ENCODE results near the gene POMGNT1. TPM values are rescaled to one million over a fixed set of nuclear protein-coding genes. Genes with fewer than 3 reads are reported as not detected.

Gene POMGNT1
- 128 and 147 TPM in 2 replicates for polyA plus RNA-seq
- polyA minus RNA-seq: 55.2 and 56.0 TPM in 2 replicates

DNA sequence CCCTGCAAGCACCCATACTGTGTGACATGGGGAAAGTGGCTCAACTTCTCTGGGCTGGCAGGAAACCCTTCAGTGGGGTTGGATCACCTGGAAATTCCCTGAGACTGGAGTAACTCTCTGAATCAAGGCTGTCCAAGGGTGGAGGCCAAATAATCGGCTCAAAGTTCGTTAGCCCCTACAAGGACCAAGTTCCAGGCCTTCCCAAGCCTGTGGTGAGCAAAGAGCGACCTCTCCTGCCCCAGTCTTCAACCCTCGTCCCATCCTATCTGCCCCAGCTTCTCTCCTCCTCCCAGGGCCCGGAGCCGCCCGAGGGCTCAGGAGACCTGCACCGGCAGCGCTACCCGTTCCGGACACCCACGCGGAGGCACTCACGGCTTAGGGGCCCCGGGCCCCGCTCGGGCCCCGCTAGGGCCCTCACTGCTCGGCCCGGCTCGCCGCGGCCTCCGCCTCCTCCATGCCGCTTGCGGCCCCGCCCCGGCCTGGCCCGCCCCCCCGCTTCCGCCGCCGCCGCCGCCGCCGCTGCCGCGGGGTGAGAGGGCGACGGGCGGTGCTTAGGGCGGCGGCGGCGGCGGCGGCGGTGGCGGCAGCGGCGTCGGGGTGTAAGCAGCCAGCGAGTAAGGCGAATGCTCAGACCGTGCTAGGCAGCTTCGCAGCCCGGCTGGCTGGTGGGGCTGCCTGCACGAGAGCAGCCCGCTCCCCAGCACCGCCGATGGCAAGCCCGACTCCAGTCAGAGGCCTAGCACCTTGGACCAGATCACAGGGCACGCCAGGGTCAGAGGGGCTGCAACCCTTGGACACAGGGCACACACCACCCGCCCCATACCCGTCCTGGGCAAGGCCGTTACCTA is at the start of gene POMGNT1:
Gene POMGNT1, minus strand, starts transcription at position 471 of the 848 bp plus-strand sequence. CDS start 613 bp downstream, outside the sequence.
- Histone ChIP-seq H3K27ac (ENCODE audit: low read length) (peak within 1 kb of the TSS; percentile 55), H3K79me2 (replicated peaks; ENCODE audit: insufficient read depth, low read length) (no peaks in the 10 kb centered on the region), H3K36me3 (ENCODE audit: insufficient read depth, low read length) (no peaks in the 10 kb centered on the region), H3K9me3 (ENCODE audit: low read length) (no peaks in the 10 kb centered on the region), H3K4me3 (ENCODE audit: low read length) (peak within 1 kb of the TSS; percentile 84), H3K4me2 (ENCODE audit: low read length) (peak within 1 kb of the TSS; percentile 76), H4K20me1 (ENCODE audit: insufficient read depth) (no peaks in the 10 kb centered on the region), H3K9ac (ENCODE audit: low read length) (peak within 1 kb of the TSS; percentile 81), H3F3A (ENCODE audit: insufficient read depth, low read length, poor library complexity, severe bottlenecking) (no peaks in the 10 kb centered on the region), H3K9me2 (ENCODE audit: insufficient read depth, low read length) (no peaks in the 10 kb centered on the region), H2AFZ (ENCODE audit: low read depth, low read length) (peak within 1 kb of the TSS; percentile 90), H3K27me3 (ENCODE audit: insufficient read depth, low read depth, low read length) (peaks cover 6% of the 10 kb centered on the region)
- TF ChIP-seq TAF1 (IDR thresholded peaks at IDR 0.05; ENCODE audit: low read depth) (peak; percentile 49), SMC3 (conservative IDR thresholded peaks at IDR 0.05; ENCODE audit: poor library complexity) (no peak), EP300 (conservative IDR thresholded peaks at IDR 0.05; ENCODE audit: poor library complexity, severe bottlenecking) (no peak), REST (IDR thresholded peaks at IDR 0.05; ENCODE audit: borderline replicate concordance) (peak; percentile 49), MXI1 (conservative IDR thresholded peaks at IDR 0.05; ENCODE audit: poor library complexity, severe bottlenecking) (peak; percentile 59), RAD21 (conservative IDR thresholded peaks at IDR 0.05) (no peak), EZH2 (IDR thresholded peaks at IDR 0.05; ENCODE audit: borderline replicate concordance, insufficient read depth, low read length, poor library complexity, severe bottlenecking) (no peak), POLR2AphosphoS5 (IDR thresholded peaks at IDR 0.05) (peak; percentile 83)
- TF ChIP-seq, protein P1, sequence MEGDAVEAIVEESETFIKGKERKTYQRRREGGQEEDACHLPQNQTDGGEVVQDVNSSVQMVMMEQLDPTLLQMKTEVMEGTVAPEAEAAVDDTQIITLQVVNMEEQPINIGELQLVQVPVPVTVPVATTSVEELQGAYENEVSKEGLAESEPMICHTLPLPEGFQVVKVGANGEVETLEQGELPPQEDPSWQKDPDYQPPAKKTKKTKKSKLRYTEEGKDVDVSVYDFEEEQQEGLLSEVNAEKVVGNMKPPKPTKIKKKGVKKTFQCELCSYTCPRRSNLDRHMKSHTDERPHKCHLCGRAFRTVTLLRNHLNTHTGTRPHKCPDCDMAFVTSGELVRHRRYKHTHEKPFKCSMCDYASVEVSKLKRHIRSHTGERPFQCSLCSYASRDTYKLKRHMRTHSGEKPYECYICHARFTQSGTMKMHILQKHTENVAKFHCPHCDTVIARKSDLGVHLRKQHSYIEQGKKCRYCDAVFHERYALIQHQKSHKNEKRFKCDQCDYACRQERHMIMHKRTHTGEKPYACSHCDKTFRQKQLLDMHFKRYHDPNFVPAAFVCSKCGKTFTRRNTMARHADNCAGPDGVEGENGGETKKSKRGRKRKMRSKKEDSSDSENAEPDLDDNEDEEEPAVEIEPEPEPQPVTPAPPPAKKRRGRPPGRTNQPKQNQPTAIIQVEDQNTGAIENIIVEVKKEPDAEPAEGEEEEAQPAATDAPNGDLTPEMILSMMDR (IDR thresholded peaks at IDR 0.05; ENCODE audit: poor library complexity, severe bottlenecking): peak; percentile 27

DNA sequence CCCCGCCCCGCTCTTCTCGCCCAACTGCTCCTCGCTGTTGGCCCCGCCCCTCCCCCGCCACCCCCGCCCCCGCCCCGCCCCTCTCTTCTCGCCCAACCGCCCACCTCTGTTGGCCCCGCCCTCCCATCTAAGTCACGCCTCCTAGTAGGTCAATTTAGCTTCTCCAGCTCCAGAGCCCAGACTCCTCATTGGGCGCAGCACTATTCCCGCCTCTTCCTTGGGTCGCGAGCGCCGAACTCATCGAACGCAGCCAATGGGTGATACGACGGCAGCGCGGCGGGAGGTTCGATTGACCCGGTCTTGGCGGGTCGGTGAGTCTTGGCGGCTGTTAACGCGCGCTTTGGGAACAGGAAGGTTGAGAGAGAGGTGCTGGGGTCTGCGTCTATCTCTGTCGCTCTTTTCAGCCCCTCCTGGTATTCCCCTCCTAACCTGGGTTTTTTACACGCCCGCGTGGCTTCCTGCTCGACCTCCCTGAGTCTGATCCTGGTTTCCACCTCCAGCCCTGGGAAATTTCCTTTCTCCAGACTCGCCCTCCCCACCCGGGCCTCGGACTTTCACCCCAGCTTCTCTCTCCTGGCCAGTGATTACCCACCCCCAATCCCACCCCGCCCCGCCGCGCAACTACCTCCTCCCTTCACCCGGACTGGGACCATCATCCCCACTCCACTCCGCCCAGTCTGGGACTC is 49.3 kb upstream of the POMGNT1 start, which contains the start of gene RAD54L:
Gene RAD54L, plus strand, starts transcription at position 328 of the 686 bp plus-strand sequence. CDS start 643 bp downstream, outside the sequence.
- H3K27ac ChIP-seq (ENCODE audit: low read length): peak within 1 kb of the TSS; percentile 39
- TF ChIP-seq SMC3 (conservative IDR thresholded peaks at IDR 0.05; ENCODE audit: poor library complexity) (no peak), MXI1 (conservative IDR thresholded peaks at IDR 0.05; ENCODE audit: poor library complexity, severe bottlenecking) (peak; percentile 99), POLR2AphosphoS5 (IDR thresholded peaks at IDR 0.05) (peak; percentile 63)
- peak within 1 kb of the TSS; percentile 46 for H3K9ac ChIP-seq (ENCODE audit: low read length)
- H3K79me2 ChIP-seq (replicated peaks; ENCODE audit: insufficient read depth, low read length): no peaks in the 10 kb centered on the region
- no peaks in the 10 kb centered on the region for H3K9me2 ChIP-seq (ENCODE audit: insufficient read depth, low read length)
- H3F3A ChIP-seq (ENCODE audit: insufficient read depth, low read length, poor library complexity, severe bottlenecking): no peaks in the 10 kb centered on the region
- no peaks in the 10 kb centered on the region for H4K20me1 ChIP-seq (ENCODE audit: insufficient read depth)
- no peaks in the 10 kb centered on the region for H3K9me3 ChIP-seq (ENCODE audit: low read length)
- peak within 1 kb of the TSS; percentile 60 for H3K4me2 ChIP-seq (ENCODE audit: low read length)
- no peaks in the 10 kb centered on the region for H3K36me3 ChIP-seq (ENCODE audit: insufficient read depth, low read length)
- no peaks in the 10 kb centered on the region for H3K27me3 ChIP-seq (ENCODE audit: insufficient read depth, low read depth, low read length)
- H3K4me3 ChIP-seq (ENCODE audit: low read length): peak within 1 kb of the TSS; percentile 77
- peak within 1 kb of the TSS; percentile 49 for H2AFZ ChIP-seq (ENCODE audit: low read depth, low read length)

All from neural cell (in vitro differentiated cells).